B cell (primary cell): Measurements from ENCODE around the gene TMEM38A. TPM values are rescaled to one million over a fixed set of nuclear protein-coding genes. Genes with fewer than 3 reads are reported as not detected.
A peak's percentile ranks its signal among the peaks of the same experiment; 100 is the strongest.

Source experiments
- ATAC-seq: fragments of 200-7000 bp; cut with Tn5 transposase; one replicate; pipeline ENCODE4 v1.10.0; 2021; ENCODE audit warnings: low read depth, mild to moderate bottlenecking, moderate number of reproducible peaks, moderate library complexity
- CTCF ChIA-PET: fragments of 350-600 bp; sonication (Branson Sonifier 250); formaldehyde crosslinking; loops from one replicate; lab custom pipeline; 2021; ENCODE audit warnings: antibody characterized with exemption, inconsistent platforms; lab: Charles Lee
- POLR2A ChIA-PET: fragments of 350-600 bp; sonication (Branson Sonifier 250); formaldehyde crosslinking; loops from one replicate; lab custom pipeline; 2021; ENCODE audit warnings: antibody characterized with exemption; lab: Charles Lee
- DNase-seq: peaks from one replicate; pipeline ENCODE4 v3.0.0; 2013
- H2AFZ ChIP-seq: 2 replicates; pipeline ENCODE4 v1.6.1; 2012; ENCODE audit warnings: mild to moderate bottlenecking, low read depth, low read length; ENCODE audit not compliant: insufficient read depth, poor library complexity, severe bottlenecking
- H3K27ac ChIP-seq, 2 donors: 1 replicate in 1 of 2; 2 replicates in 1 of 2; pipeline ENCODE4 v1.5.1; 2012 to 2013; ENCODE audit warnings: low read length in 2 of 2, mild to moderate bottlenecking in 2 of 2, moderate library complexity in 1 of 2
- H3K27me3 ChIP-seq, 4 experiments: fragments of 200-600 bp in 1 of 4; sonication (generic) in 1 of 4; replicated peaks in 1 of 4; 1 replicate in 2 of 4; 2 replicates in 2 of 4; pipeline versions ENCODE4 v1.6.1 to v1.7.0; 2013 to 2016; ENCODE audit warnings: low read length in 3 of 4, mild to moderate bottlenecking in 2 of 4, mixed read lengths in 1 of 4, moderate library complexity in 1 of 4; ENCODE audit not compliant: insufficient read depth in 4 of 4, control insufficient read depth in 3 of 4; ENCODE audit errors: control extremely low read depth in 1 of 4
- H3K36me3 ChIP-seq, 2 experiments: replicated peaks in 1 of 2; 1 replicate in 1 of 2; 2 replicates in 1 of 2; pipeline versions ENCODE4 v1.6.1 to v1.7.1; 2013; ENCODE audit warnings: low read length in 1 of 2; ENCODE audit not compliant: insufficient read depth in 2 of 2, control insufficient read depth in 1 of 2; ENCODE audit errors: control extremely low read depth in 1 of 2, extremely low read depth in 1 of 2
- H3K4me1 ChIP-seq, 2 donors: fragments of 200-600 bp in 1 of 2; sonication (generic) in 1 of 2; 1 replicate in 1 of 2; 2 replicates in 1 of 2; pipeline versions ENCODE4 v1.5.1 to v1.6.1; 2013 to 2017; ENCODE audit warnings: low read length in 2 of 2; ENCODE audit not compliant: control insufficient read depth in 2 of 2, insufficient read depth in 2 of 2
- H3K4me2 ChIP-seq: replicated peaks from 2 replicates; pipeline ENCODE3; 2012; ENCODE audit warnings: mild to moderate bottlenecking, low read depth, low read length; ENCODE audit not compliant: poor library complexity, severe bottlenecking
- H3K4me3 ChIP-seq, 5 experiments: fragments of 200-600 bp in 1 of 5; sonication (generic) in 1 of 5; 1 replicate in 3 of 5; 2 replicates in 2 of 5; pipeline versions ENCODE4 v1.5.1 to v1.7.0; 2011 to 2016; ENCODE audit warnings: low read length in 4 of 5, mild to moderate bottlenecking in 4 of 5, low read depth in 2 of 5, control low read depth in 1 of 5, moderate library complexity in 1 of 5; ENCODE audit not compliant: insufficient read depth in 1 of 5; ENCODE audit errors: control extremely low read depth in 1 of 5, extremely low read depth in 1 of 5
- H3K79me2 ChIP-seq: fragments of 200-600 bp; sonication (generic); one replicate; pipeline ENCODE4 v1.6.0; 2016; ENCODE audit warnings: low read length; ENCODE audit not compliant: control insufficient read depth, insufficient read depth
- H3K9ac ChIP-seq: fragments of 200-600 bp; sonication (generic); 2 replicates; pipeline ENCODE4 v1.6.1; 2017; ENCODE audit warnings: mild to moderate bottlenecking, low read length, moderate library complexity
- H3K9me3 ChIP-seq, 3 donors: one replicate each; pipeline versions ENCODE4 v1.6.1 to v1.7.1; 2013; ENCODE audit warnings: low read length in 2 of 3; ENCODE audit not compliant: control insufficient read depth in 2 of 3, insufficient read depth in 1 of 3; ENCODE audit errors: control extremely low read depth in 1 of 3
- H4K20me1 ChIP-seq: 2 replicates; pipeline ENCODE4 v1.6.0; 2012; ENCODE audit warnings: mild to moderate bottlenecking, low read length; ENCODE audit not compliant: insufficient read depth, control insufficient read depth, poor library complexity, severe bottlenecking
- H3K27ac Mint-ChIP-seq: one replicate; pipeline ENCODE4 v1.8.0; 2021; ENCODE audit warnings: mixed read lengths
- H3K27me3 Mint-ChIP-seq: one replicate; pipeline ENCODE4 v1.8.0; 2021; ENCODE audit warnings: mixed read lengths
- H3K4me1 Mint-ChIP-seq: one replicate; pipeline ENCODE4 v1.8.0; 2021; ENCODE audit warnings: mixed read lengths
- H3K4me3 Mint-ChIP-seq: one replicate; pipeline ENCODE4 v1.8.0; 2021; ENCODE audit warnings: mixed read lengths
- H3K9me3 Mint-ChIP-seq: one replicate; pipeline ENCODE4 v1.8.0; 2022; ENCODE audit warnings: mixed read lengths; ENCODE audit not compliant: insufficient read depth
- CTCF ChIP-seq: fragments of 200-600 bp; IDR thresholded peaks from one replicate; pipeline ENCODE4 v1.8.0; 2022; ENCODE audit warnings: antibody characterized with exemption, mild to moderate bottlenecking
- EZH2 ChIP-seq: IDR thresholded peaks from 2 replicates; pipeline ENCODE4 v1.6.1; 2012; ENCODE audit warnings: borderline replicate concordance, low read depth, mild to moderate bottlenecking, moderate library complexity, low read length; ENCODE audit not compliant: insufficient read depth, poor library complexity, severe bottlenecking
- WGBS: methylation state at CpG from one replicate; pipeline ENCODE4 v1.1.5; 2013; ENCODE audit warnings: missing lambda C conversion rate; ENCODE audit not compliant: insufficient coverage; 5-methylcytosine and 5-hydroxymethylcytosine counted together
- intact Hi-C: fragments of 100-400 bp; cut with micrococcal nuclease; formaldehyde crosslinking; loops from one replicate; pipeline ENCODE4 v1.10.0; 2022
- polyA plus RNA-seq: library from polyadenylated mRNA; depleted of rRNA; stranded (reverse); fragments of >200 nt; gene quantifications from 2 replicates; pipeline ENCODE4 v1.2.3, GENCODE V29; 2012
- total RNA-seq, 2 donors: library from RNA; stranded (reverse); fragments of 120-200 nt in 1 of 2; gene quantifications; 1 replicate in 1 of 2; 2 replicates in 1 of 2; pipeline versions ENCODE4 v1.2.3 to v1.2.4, GENCODE V29; 2013 to 2022

Gene TMEM38A
- total and polyA plus RNA-seq, 2 donors (not counting 1 experiment from before 2014, with no cell fraction given), result 5.7 to 7.1 TPM

DNA sequence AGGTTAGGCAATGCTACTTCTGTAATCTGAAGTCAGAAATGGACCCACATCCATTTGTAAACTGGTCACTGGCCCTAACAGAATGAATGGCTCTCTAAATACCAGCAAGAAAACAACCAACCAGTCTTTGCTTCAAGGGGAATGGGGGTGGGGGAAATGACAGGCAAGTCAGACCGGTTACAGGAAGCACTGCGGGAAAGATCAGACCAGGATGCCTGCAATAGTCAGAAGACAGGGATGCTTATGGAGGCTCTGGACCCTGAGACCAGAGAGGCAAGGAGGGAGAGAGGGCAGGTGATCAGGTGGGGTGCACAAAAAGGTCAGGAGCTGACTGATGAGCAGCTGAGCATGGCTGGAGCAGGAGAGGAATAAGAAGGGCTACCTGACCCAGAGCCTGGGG, 46.0 kb upstream of the TMEM38A start:
- Histone ChIP-seq H3K9ac (no peak overlapping the region), H3K27me3 (no peaks in the 10 kb centered on the region), H3K4me3 (no peak overlapping the region), H3K27ac (peak overlapping the region in 1 of 2 donors; percentile 42), H3K9me3 (peaks cover 0 to under 1% (median 0%) of the 10 kb centered on the region in 3 donors), H3K4me1 (peaks cover 54 to 65% of the 10 kb centered on the region in 2 donors), H3K79me2 (peaks cover 100% of the 10 kb centered on the region), H4K20me1 (peaks cover 100% of the 10 kb centered on the region), H3K36me3 (peaks cover 0 to 6% of the 10 kb centered on the region in 2 experiments), H2AFZ (no peak overlapping the region), H3K4me2 (peak overlapping the region; percentile 21)
- TF ChIP-seq CTCF, result no peak
- TF ChIP-seq EZH2, result no peak
- Mint-ChIP-seq H3K27ac (peak overlapping the region; percentile 34), H3K9me3 (no peaks in the 10 kb centered on the region), H3K4me1 (peaks cover 90% of the 10 kb centered on the region), H3K27me3 (no peaks in the 10 kb centered on the region), H3K4me3 (no peak overlapping the region)
- 52% methylated on average over 2 of the region's 2 CpGs for WGBS
- no peak for DNase-seq
- POLR2A ChIA-PET, result interaction anchor here (0.7 kb wide), 1 partner anchor 1493 kb away, joined by 4 read pairs; no protein-coding TSS in a partner anchor
- CTCF ChIA-PET, result interaction anchor here (1.0 to 1.2 kb wide), 2 partner anchors 13 to 87 kb away, joined by 3 read pairs; partner anchors contain the start of gene MED26
- no peak for ATAC-seq
- intact Hi-C loops, result no loop called here

DNA sequence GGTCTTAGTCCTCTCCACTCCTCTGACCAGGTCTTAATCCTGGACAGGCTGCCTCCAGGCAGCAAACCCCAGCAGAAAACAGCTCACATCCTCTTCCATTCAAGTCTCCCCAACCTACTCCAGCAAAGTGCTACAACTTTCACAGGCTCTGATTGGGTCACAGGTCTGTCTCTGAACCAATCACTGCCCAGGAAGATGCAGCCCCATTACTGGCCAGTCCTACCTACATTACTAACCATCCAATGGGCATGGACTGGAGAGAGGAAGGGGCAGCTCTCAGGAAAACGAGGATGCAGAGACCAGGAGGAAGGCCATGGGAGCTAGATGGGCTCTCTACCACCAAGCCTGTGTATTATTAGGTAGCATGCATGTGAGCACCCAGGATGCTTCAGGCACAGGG, 45.1 kb upstream of the TMEM38A start:
- ATAC-seq (no peak), DNase-seq (no peak)
- no peaks in the 10 kb centered on the region for H3K9me3 ChIP-seq
- H3K4me1 Mint-ChIP-seq, result peaks cover 90% of the 10 kb centered on the region
- intact Hi-C loops, result no loop called here
- H3K4me1 ChIP-seq, result peaks cover 46 to 61% of the 10 kb centered on the region in 2 donors
- no peak overlapping the region for H3K27ac Mint-ChIP-seq
- no peak overlapping the region for H3K4me2 ChIP-seq
- H3K9ac ChIP-seq, result no peak overlapping the region
- H3K27me3 ChIP-seq, result no peaks in the 10 kb centered on the region
- POLR2A ChIA-PET, result interaction anchor here (1.0 kb wide), 1 partner anchor 29 kb away, joined by 3 read pairs; no protein-coding TSS in a partner anchor
- no peak overlapping the region for H2AFZ ChIP-seq
- no peak for TF ChIP-seq CTCF
- H3K79me2 ChIP-seq, result peaks cover 100% of the 10 kb centered on the region
- H3K9me3 Mint-ChIP-seq, result no peaks in the 10 kb centered on the region
- H3K4me3 ChIP-seq, result no peak overlapping the region
- H3K27ac ChIP-seq, result no peak overlapping the region
- H3K36me3 ChIP-seq, result peaks cover 0 to 6% of the 10 kb centered on the region in 2 experiments
- 75% methylated on average over 1 of the region's 1 CpG for WGBS
- H4K20me1 ChIP-seq, result peaks cover 100% of the 10 kb centered on the region
- CTCF ChIA-PET, result interaction anchor here (1.2 kb wide), 1 partner anchor 88 kb away, joined by 3 read pairs; no protein-coding TSS in a partner anchor
- no peaks in the 10 kb centered on the region for H3K27me3 Mint-ChIP-seq
- H3K4me3 Mint-ChIP-seq, result no peak overlapping the region
